Posterior cingulate gyrus (tissue), 11 donors: Measurements from ENCODE around the gene GPR52.

ENCODE experiments used
- DNase-seq, 10 donors: peaks; one replicate each; pipeline versions ENCODE4 v3.0.0 to v3.0.0-alpha.2; 2020 to 2021; ENCODE audit warnings: mixed read lengths in 3 of 10
- intact Hi-C: fragments of 100-400 bp; cut with DNase I; formaldehyde crosslinking; loops from one replicate; pipeline ENCODE4 v1.15.1; 2023

Gene GPR52

GRCh38 chr1:174465855-174466254 lies 18.1 kb downstream of the GPR52 start:
- intact Hi-C loops, result no loop called here
- no peak for DNase-seq

GRCh38 chr1:174466607-174467006 lies 18.8 kb downstream of the GPR52 start:
- DNase-seq, result no peak
- intact Hi-C loops, result no loop called here

GRCh38 chr1:174469052-174469451 lies 21.3 kb downstream of the GPR52 start:
- intact Hi-C loops, result no loop called here
- DNase-seq, result no peak

GRCh38 chr1:174469687-174470086 lies 21.9 kb downstream of the GPR52 start:
- no peak for DNase-seq
- intact Hi-C loops, result no loop called here

GRCh38 chr1:174479281-174479680 lies 31.5 kb downstream of the GPR52 start:
- intact Hi-C loops, result no loop called here
- DNase-seq, result no peak

- DNase-seq, result no peak
- intact Hi-C loops, result no loop called here
Observed at GRCh38 chr1:174480324-174480723, 32.6 kb downstream of the GPR52 start.

GRCh38 chr1:174491606-174492005 lies 43.8 kb downstream of the GPR52 start:
- intact Hi-C loops, result no loop called here
- no peak for DNase-seq

GRCh38 chr1:174497478-174497877 lies 49.7 kb downstream of the GPR52 start:
- intact Hi-C loops, result no loop called here
- no peak for DNase-seq
